GM12873 (cell line): ENCODE measurements around the gene FN1.

Experiments used
- TF ChIP-seq, protein P1 (sequence below): IDR thresholded peaks from 2 replicates; pipeline ENCODE4 v1.5.1; 2012; ENCODE audit warnings: low read depth, mild to moderate bottlenecking, moderate library complexity, low read length, control low read depth; ENCODE audit not compliant: insufficient read depth; ENCODE audit errors: missing control alignments

The FN1 gene

GRCh38 chr2:215392164-215392563 lies 43.7 kb downstream of the FN1 start:
- TF ChIP-seq, protein P1, sequence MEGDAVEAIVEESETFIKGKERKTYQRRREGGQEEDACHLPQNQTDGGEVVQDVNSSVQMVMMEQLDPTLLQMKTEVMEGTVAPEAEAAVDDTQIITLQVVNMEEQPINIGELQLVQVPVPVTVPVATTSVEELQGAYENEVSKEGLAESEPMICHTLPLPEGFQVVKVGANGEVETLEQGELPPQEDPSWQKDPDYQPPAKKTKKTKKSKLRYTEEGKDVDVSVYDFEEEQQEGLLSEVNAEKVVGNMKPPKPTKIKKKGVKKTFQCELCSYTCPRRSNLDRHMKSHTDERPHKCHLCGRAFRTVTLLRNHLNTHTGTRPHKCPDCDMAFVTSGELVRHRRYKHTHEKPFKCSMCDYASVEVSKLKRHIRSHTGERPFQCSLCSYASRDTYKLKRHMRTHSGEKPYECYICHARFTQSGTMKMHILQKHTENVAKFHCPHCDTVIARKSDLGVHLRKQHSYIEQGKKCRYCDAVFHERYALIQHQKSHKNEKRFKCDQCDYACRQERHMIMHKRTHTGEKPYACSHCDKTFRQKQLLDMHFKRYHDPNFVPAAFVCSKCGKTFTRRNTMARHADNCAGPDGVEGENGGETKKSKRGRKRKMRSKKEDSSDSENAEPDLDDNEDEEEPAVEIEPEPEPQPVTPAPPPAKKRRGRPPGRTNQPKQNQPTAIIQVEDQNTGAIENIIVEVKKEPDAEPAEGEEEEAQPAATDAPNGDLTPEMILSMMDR, result no peak

DNA sequence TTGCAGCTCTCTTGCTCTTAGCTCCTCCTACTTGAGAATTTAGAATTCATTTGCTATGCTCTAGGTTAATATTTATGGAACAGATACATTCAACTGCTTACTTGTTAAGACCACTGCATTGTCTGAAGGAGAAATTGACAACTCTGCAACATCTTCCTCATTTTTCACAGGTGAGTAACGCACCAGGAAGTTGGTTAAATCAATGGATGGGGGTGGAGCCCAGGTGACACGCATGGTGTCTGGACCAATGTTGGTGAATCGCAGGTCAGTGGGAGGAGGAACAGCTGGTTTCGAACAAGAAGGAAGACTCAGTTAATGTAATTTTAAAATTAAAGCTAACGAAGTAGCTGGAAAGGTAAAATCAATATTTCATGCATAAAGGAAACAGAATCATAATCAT lies 44.3 kb downstream of the FN1 start:
- TF ChIP-seq, protein P1, result no peak

GRCh38 chr2:215390550-215390913 lies 45.3 kb downstream of the FN1 start:
- TF ChIP-seq, protein P1, result no peak

GRCh38 chr2:215388002-215388728 lies 47.7 kb downstream of the FN1 start:
- TF ChIP-seq, protein P1, result no peak

DNA sequence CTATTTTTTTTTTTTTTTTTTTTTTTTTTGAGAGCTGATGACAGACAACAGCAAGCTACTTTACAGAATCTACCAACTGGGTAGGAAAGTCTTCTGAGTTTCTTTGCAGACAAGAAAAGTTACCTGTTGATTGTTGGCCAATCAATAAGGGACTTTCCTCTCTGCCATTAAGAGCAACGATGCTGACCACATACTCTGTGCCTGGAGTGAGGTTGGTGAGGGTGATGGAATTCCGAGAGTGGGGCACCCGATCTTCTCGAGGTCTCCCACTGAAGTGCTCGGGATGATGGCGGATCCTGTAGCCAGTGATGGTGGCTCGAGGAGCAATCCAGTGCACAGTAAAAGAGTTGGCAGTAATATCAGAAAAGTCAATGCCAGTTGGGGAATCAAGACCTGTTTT lies 49.3 kb downstream of the FN1 start:
- TF ChIP-seq, protein P1, result no peak

DNA sequence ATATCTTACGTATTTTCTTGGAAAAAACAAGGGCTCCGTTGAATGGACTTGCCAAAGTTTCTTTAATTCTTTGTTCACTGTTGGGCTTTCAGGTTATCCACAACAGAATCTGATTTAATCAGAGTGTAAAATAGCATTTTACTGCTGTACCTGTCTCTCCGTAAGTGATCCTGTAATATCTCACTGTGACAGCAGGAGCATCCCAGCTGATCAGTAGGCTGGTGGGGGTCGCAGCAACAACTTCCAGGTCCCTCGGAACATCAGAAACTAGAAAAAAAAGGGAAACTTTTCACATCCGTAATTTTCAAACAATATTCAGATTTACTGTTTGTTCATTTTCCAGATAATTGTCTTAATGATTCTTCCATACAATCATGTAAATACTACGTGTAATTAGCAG lies 51.2 kb downstream of the FN1 start:
- TF ChIP-seq, protein P1, result no peak

DNA sequence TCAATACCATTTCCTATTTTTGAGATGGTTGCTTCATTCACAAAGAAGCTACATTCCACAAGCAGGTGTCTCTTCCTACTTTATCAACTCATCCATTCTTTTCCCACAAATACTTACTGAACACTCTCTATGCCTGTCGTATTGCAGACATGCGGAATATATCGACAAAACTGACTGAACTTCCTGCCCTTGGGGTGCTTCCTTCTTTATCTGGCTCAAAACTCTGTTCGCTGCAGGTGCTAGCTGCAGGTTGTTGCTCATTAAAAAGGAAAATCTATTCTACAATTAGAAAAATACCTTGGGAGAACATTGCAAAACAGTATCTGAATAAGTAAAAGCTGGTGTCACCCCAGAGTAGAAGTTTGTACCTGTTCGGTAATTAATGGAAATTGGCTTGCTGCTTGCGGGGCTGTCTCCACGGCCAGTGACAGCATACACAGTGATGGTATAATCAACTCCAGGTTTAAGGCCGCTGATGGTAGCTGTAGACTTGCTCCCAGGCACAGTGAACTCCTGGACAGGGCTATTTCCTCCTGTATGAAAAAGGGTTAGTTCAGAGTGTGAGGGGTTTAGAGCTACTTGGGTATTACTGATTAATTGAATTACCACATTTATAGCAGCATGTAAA lies 52.1 kb downstream of the FN1 start:
- TF ChIP-seq, protein P1, result no peak
